GM12864 (cell line): ENCODE measurements around the gene CACNG4.

Experiments
- DNase-seq: peaks from one replicate; pipeline ENCODE4 v3.0.0-alpha.2; 2011; ENCODE audit warnings: low read depth
- H3K4me3 ChIP-seq: 2 replicates; pipeline ENCODE4 v1.5.1; 2011; ENCODE audit warnings: mild to moderate bottlenecking, low read depth, low read length, control low read depth
- TF ChIP-seq, protein P1 (sequence below): IDR thresholded peaks from 2 replicates; pipeline ENCODE4 v1.5.1; 2011; ENCODE audit warnings: low read depth, mild to moderate bottlenecking, moderate library complexity, low read length, control low read depth, inconsistent platforms; ENCODE audit errors: missing control alignments

Gene CACNG4

DNA sequence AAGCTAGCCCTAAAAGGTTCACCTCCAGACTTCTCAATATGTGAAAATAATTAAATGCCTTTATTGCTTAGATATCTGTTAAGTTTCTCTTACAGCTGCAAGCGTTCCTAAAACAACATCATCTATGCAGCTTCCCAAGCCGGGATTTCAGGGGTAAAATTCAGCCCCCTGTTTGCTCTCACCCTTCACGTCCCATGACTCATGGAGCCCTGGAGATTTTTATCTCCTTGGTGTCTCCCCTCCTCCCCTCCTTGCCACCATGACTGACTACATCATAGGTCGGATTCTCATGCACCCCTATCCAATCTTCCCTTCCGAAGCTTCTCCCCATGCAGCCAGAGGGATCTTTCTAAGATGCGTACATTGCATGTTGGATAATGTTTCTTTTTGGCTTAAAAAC lies 21.0 kb upstream of the CACNG4 start:
- TF ChIP-seq, protein P1, sequence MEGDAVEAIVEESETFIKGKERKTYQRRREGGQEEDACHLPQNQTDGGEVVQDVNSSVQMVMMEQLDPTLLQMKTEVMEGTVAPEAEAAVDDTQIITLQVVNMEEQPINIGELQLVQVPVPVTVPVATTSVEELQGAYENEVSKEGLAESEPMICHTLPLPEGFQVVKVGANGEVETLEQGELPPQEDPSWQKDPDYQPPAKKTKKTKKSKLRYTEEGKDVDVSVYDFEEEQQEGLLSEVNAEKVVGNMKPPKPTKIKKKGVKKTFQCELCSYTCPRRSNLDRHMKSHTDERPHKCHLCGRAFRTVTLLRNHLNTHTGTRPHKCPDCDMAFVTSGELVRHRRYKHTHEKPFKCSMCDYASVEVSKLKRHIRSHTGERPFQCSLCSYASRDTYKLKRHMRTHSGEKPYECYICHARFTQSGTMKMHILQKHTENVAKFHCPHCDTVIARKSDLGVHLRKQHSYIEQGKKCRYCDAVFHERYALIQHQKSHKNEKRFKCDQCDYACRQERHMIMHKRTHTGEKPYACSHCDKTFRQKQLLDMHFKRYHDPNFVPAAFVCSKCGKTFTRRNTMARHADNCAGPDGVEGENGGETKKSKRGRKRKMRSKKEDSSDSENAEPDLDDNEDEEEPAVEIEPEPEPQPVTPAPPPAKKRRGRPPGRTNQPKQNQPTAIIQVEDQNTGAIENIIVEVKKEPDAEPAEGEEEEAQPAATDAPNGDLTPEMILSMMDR: no peak
- no peak overlapping the region for H3K4me3 ChIP-seq
- no peak for DNase-seq

GRCh38 chr17:66944351-66945146 lies 20.0 kb upstream of the CACNG4 start:
- TF ChIP-seq, protein P1: no peak
- no peak for DNase-seq
- no peak overlapping the region for H3K4me3 ChIP-seq

- no peak overlapping the region for H3K4me3 ChIP-seq
- TF ChIP-seq, protein P1: no peak
- no peak for DNase-seq
These were observed 19.2 kb upstream of the CACNG4 start for GRCh38 chr17:66945147-66945835.

DNA sequence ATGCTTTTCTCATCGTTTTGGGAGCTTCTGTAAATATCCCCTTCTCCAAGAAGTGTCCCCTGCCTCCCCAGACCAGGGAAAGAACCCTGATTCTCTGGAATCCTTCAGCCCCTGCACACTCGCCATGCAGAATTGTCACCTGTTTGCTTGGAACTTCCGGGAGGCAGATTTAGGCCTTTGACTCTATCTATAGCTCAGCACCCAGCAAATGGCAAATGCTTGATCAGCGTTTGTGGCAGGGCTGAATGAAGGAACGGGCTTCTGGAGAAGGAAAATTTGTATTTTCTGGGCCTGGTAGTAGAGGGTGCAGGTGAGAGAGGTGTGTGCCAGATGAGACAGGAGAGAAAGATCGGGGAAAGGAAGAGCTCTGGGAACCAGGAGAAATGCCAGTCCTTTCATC lies 18.3 kb upstream of the CACNG4 start:
- TF ChIP-seq, protein P1: no peak
- DNase-seq: no peak
- no peak overlapping the region for H3K4me3 ChIP-seq

DNA sequence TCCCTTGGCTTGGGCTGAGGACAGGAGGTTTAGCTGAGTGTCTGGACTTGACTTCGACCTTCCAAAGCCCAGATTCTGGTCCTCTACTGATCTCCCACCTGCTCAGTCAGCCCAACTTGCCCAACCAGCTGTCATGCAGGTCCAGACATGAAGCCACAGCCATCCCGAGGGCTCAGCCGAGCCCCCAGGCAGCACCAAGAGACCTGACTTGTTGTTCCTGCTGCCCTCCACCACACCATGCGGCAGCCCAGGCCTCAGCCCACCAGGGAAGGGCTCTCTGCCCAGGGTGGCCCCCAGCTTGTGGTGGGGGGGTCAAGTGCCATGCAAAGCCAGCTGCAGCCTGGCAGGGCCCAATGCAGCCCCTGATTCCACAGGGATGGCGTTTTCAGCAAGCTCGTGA lies 17.2 kb upstream of the CACNG4 start:
- H3K4me3 ChIP-seq: no peak overlapping the region
- no peak for DNase-seq
- TF ChIP-seq, protein P1: no peak

- no peak for DNase-seq
- H3K4me3 ChIP-seq: no peak overlapping the region
- TF ChIP-seq, protein P1: no peak
These were observed 16.3 kb upstream of the CACNG4 start for GRCh38 chr17:66948061-66948750.
